Kidney capillary endothelial cell (primary cell): Measurements from ENCODE around the gene PDE6B.
"Not testable (repeated sequence)": the region's sequence is repeated elsewhere in the genome, so short reads cannot be mapped to it uniquely, and the experiment has no call there.

ENCODE experiments used
- DNase-seq: peaks from one replicate; pipeline ENCODE4 v3.0.0-alpha.2; 2018; ENCODE audit warnings: low spot score

Gene PDE6B

DNA sequence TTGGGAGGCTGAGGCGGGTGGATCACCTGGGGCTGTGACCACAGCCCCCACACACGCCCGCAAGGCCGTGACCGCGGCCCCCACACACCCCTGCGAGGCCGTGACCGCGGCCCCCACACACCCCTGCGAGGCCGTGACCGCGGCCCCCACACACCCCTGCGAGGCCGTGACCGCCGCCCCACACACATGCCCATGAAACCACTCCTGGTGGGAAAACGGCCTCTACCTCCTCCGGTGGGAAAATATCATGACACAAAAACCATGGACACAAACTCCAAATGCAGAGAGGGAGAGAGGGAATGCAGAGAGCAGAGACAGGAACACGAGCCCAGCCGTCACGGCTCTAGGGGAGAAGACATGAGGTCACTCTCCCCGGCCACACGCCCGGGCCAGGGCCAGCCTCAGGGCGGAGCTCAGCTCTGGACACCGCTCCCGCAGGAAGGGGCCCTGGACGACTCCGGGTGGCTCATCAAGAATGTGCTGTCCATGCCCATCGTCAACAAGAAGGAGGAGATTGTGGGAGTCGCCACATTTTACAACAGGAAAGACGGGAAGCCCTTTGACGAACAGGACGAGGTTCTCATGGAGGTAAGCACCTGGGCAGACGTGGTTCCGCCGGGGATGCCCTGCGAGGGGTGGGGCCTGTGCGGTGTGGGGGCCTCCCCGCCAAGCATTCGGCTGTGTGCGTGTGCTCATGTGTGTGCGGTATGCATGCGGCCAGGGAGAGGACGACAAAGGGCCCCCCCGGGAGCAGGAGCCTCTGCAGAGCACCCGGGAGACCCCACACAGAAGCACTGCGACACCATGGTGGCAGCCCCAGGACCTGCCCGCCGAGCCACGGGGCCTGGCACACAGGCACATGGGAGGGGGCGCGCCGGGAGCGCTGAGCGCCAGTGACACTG is 31.3 kb downstream of the PDE6B start:
- no peak for DNase-seq

DNA sequence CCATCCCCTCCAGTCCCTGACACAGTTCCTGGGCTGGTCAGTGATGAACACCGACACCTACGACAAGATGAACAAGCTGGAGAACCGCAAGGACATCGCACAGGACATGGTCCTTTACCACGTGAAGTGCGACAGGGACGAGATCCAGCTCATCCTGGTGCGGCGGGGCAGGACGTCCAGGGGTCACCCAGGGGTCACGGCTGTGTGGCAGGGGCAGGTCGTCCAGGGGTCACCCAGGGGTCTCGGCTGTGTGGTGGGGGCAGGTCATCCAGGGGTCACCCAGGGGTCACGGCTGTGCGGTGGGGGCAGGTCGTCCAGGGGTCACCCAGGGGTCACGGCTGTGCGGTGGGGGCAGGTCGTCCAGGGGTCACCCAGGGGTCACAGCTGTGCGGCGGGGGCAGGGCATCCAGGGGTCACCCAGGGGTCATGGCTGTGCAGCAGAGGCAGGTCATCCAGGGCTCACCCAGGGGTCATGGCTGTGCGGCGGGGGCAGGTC is 32.0 kb downstream of the PDE6B start:
- DNase-seq: no peak

DNA sequence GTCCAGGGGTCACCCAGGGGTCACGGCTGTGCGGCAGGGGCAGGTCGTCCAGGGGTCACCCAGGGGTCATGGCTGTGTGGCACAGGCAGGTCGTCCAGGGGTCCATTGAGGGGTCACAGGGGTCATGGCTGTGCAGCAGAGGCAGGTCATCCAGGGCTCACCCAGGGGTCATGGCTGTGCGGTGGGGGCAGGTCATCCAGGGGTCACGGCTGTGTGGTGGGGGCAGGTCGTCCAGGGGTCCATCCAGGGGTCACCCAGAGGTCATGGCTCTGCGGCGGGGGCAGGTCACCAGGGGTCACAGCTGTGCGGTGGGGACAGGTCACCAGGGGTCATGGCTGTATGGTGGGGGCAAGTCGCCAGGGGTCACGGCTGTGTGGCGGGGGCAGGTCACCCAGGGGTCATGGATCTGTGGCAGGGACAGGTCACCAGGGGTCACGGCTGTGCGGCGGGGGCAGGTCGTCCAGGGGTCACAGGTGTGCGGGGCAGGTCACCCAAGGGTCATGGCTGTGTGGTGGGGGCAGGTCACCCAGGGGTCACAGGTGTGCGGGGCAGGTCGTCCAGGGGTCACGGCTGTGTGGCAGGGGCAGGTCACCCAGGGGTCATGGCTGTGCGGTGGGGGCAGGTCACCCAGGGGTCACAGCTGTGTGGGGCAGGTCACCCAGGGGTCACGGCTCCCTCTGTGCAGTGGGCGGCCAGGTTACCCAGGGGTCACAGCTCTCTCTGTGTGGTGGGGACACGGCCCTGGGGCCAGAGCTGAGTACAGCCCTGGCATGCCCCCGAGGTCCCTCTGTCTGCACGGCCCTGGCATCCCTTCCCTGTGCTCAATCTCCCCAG is 32.7 kb downstream of the PDE6B start:
- no peak for DNase-seq

DNA sequence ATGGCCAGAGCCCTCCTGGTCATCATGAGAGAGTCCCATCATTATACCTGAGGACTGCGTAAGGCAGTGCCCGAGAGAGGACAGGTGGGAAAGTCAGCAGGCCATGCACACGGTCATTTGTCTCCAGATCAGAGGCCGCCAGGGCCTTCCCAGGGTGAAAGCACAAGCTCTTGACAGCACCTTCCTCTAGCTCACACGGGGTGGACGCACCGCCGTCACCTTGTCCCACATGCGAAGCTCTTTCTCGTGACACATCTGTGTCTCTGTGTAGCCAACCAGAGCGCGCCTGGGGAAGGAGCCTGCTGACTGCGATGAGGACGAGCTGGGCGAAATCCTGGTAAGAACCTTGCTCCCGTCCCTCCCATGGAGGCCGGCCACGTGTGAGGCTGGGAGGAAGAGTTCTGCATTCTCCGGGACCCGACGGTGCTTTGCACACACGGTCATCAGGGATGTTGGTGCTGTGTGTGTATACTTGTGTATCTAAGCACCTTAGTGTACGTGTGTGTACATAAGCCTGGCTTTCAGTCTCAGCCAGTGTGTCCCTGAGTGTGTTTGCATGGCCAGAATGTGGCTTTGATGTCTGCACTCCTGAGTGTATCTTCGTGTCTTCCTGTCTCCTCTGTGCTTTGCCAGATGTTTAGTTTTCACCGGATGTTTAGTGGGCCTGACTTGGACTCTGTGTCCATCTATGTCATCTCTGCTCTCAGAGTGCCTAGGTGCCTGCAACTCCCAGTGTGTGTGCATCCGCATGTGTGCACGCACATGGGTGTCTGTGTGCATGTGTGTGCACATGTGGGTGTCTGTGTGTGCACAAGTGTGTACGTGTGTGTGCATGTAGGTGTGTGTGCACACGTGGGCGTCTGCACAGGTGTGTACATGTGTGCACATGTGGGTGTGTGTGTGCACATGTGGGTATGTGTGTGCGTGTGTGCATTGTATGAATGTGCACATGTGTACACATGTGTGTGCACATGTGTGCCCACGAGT is 33.6 kb downstream of the PDE6B start:
- DNase-seq: no peak

DNA sequence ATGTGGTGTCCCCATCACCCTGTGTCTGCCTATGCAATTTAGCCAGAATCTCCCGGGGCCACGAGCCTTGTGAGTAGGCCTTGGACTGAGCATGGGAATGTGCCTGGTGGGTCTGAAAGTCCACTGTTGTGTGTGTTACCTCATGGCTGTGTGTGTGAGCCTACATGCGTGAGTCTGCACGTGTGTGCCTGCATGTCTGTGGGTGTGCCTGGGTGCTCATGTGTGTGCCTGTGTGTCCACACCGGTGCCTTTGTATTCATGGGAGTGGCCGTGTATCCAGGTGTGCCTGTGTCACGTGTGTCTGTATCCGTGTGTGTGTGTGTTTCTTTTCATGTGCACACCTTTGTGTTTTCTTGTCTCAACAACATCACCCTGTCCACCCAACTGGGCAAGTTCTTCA is 34.5 kb downstream of the PDE6B start:
- no peak for DNase-seq

DNA sequence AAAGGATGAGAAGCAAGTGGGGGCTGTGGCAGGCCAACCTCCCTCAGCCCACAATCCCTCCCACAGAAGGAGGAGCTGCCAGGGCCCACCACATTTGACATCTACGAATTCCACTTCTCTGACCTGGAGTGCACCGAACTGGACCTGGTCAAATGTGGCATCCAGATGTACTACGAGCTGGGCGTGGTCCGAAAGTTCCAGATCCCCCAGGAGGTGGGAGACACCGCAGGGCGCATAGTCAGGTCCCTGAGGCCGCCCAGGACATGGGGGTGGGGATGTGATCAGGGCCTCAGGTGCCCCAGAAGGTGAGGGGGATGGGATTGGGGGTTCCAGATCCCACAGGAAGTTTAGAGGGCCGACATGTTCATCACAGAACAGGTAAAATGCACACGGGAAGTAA is 35.0 kb downstream of the PDE6B start:
- no peak for DNase-seq

DNA sequence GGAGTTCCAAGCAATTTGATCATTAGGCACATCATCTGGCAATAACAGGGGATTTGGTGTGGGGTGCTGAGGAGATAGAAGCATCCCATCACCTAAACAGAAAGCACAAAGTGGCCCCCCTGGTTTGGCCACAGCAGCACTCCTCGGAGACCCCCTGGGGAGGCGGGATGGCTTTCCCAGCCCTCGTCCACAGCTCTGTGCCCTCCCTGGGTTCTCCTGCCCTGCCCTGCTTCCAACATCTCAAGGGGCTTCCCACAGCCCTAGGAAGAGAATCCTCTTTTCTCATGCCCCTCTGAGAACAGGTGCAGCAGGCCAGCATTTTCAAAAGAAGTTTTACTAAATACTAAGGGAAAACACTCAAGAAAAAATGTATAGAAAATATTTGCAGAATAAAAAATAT is 35.9 kb downstream of the PDE6B start:
- DNase-seq: no peak

DNA sequence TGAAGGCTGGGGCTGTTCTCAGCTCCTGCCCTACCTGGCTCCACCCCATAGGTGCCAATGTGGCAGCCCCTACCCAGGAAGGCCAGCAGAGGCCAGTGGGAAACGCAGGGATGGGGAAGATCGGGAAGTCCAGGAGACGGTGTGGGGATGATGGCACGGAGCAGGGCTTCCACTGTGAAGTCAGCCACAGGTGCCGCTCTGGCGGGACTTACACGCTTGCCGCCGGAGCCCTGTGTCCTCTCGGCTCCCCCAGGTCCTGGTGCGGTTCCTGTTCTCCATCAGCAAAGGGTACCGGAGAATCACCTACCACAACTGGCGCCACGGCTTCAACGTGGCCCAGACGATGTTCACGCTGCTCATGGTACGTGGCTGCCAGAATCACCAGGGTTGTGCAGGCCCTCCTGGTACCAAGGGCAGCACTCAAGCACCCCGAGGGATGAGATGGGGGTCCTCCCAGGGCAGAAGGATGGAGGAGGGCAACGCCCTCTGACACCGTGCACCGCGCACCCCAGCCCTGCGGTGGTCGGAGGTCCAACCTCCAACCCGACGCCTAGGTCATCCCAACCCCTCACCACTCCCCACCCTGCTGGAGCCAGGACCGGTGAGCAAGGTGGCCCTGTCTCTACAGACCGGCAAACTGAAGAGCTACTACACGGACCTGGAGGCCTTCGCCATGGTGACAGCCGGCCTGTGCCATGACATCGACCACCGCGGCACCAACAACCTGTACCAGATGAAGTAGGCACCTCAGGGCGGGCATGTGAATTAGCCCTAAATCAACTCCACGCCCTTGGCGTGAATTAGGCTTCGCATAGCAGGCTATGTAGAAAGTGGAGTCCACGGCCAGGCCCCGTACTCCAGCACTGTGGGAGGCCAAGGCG is 36.7 kb downstream of the PDE6B start:
- DNase-seq: no peak

DNA sequence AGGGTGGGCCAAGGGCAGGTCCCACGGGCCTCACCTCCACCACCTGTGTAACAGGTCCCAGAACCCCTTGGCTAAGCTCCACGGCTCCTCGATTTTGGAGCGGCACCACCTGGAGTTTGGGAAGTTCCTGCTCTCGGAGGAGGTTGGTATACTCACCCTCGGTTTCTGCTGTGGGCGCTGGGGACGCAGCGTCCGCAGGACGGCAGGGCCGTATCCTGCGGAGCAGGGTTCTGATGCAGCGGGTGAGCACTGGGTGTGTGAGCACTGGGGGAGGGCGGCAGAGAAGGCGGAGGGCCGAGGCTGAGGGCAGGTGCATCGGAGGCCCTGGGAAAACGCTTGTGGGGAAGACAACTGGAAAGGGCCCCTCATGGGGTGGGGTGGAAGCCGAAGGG is 37.7 kb downstream of the PDE6B start:
- no peak for DNase-seq

DNA sequence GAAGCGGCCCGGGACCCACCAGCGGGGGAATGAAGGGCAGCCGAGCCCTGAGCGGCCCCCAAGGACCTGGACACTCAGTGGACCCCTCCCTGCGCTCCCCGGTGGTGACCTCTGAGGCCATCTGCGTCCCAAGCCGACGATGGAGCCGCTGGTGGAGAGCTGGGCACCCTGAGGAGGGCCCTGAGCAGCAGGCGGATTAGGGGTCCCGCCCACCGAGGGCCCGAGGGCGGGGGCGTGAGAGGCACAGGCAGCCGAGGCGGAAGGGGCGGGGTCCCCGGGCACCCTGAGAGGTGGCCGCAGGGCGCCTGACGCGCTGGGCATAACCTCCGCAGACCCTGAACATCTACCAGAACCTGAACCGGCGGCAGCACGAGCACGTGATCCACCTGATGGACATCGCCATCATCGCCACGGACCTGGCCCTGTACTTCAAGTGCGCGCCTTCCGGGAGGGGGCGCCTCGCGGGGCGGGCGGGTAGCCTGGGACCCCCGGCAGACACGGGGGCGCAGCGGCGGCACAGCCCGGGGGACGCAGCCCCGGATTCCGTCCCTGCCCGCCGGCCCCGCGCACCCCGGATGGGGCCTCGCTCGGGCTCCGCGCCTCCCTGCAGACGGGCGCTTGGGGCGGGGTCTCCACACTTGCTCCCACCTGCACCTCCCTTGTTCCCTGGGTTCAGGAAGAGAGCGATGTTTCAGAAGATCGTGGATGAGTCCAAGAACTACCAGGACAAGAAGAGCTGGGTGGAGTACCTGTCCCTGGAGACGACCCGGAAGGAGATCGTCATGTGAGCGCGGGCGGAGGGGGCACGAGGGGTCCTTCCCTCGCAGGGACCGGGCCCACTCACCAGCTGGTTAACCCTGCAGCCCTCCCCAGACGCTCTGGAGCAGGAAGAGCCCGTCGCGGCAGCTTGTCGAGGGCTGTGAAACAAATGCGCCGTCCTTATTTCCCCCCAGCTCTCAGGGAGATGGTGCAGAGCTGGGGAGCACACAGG is 38.4 kb downstream of the PDE6B start:
- no peak for DNase-seq

DNA sequence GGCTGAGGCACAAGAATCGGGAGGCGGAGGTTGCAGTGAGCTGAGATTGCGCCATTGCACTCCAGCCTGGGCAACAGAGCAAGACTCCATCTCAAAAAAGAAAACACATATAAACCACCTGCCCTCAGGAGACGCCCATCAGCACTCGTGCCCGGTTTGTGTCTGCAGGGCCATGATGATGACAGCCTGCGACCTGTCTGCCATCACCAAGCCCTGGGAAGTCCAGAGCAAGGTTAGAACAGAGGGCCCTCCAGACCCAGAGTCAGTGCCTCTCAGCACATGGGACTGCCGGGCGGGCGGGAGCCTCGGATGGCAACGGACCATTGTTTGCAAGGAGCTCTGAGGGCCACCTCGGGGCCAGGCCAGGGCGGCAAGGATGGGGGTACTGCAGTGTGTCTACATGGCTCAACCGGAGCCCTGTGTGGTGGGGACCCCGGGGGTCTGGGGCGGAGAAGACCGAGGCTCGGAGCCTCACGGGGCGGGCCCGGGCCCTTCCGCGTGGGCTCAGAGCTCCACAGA is 39.4 kb downstream of the PDE6B start:
- no peak for DNase-seq

DNA sequence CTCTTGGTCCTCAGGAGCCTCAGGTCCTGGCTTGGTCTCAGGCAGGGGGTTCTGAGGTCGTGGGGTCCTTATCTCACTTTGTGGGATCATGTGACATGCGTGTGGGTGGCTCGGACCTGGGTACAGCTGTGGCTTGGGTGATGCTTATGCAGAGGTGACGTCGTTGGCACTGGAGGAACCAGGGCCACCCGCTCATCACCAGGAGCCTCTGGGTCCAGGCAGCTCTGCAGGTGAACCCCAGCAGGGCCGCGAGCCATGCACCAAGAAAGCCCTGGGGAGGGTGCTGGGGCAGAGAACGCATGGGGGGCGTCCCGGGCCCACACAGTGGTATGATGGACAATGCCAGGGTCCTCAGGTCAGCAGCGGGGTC is 40.0 kb downstream of the PDE6B start:
- DNase-seq: no peak

DNA sequence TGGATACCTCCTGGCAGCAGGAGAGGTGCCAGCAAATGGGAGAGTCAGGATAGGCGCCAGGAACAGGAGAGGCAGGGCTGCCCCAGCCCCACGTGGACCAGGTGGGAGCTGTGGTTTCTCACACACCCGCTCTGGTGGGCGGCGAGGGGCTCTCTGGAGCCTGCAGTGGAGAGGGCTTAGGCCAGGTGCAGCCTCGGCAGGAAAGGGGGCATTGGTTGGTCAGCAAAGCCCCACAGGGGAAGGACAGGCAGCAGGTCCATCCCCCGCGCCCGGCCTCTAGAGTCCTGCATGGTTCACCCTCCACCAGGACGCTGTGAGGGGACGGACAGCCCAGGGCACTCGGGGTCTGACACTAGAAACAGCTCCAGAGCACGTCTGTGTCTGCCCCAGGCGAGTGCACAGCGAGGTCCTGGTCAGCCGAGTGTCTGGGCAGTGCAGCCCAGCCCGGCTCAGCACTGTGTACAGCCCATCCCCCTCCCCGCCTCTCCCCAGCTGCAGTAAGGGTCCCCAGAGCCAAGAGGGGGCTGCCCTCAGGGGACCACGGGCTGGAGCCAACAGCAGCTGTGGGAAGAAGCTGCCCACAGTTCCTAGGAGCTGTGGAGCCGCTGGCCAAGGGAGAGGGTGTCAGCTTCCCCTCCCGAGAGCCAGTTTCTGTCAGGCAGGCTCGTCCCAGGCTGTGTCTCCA is 40.5 kb downstream of the PDE6B start:
- DNase-seq: no peak

DNA sequence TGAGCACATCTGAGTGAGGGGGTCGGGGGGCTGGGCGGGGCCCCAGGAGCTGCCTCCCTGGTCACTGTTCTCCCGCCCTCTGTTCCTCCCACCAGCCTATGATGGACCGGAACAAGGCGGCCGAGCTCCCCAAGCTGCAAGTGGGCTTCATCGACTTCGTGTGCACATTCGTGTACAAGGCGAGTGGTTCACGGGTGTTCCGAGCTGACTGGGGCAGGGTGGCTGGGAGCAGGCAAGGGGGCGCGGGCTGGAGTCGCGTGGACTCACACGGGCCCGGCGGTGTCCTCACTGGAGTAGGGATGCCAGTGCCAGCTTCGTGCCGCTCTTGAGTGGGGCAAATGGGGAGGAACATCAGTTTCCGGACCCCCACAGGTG is 41.0 kb downstream of the PDE6B start:
- DNase-seq: no peak

DNA sequence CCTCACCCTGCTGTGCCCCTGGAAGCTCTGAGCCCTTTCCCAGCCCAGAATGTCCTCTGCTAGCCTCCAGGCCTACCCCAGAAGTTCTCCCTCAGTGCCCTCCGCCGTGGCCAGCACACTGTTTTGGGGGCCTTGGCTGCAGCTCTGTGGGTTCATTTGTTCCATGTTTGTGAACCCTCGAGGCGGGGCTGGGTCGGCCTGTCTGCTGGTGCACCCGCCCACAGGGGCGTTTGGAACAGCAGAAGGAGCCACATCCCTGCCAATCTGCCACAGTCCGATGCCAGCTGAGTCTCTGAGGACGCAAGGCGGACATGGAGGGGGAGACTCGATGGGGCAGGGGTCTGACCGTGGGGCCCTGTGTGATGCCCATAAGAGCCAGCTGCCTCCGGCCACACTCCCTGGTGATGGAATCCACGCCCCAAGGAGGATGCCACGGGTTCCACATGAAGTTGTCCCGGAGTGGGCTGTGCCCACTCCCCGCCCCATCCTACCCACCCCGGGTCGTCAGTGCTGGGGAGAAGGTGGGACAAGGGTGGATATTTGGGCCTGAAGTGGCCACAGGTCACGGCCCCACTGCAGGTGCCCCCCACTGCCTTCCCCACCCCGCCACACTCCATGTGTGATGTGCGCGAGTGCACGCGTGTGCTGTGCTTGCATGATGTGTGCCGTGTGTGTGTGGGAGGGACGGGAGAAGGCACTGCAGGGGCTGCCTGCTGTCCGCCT is 41.6 kb downstream of the PDE6B start:
- DNase-seq: no peak

DNA sequence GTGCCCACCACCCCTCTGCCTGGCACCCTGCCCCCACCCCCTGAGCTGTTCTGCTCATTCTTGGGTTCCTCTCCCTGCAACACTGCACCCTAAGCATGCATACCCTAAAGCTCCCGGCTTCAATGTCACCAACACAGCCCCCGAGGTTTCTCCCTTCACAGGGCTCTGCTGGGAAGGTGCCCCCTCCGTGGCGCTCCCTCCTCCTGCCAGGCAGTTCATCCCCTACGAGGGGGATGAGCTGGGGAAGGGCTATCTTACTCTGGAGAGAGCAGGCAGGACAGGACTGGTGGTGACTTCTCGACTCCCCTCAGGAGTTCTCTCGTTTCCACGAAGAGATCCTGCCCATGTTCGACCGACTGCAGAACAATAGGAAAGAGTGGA is 42.2 kb downstream of the PDE6B start:
- no peak for DNase-seq

DNA sequence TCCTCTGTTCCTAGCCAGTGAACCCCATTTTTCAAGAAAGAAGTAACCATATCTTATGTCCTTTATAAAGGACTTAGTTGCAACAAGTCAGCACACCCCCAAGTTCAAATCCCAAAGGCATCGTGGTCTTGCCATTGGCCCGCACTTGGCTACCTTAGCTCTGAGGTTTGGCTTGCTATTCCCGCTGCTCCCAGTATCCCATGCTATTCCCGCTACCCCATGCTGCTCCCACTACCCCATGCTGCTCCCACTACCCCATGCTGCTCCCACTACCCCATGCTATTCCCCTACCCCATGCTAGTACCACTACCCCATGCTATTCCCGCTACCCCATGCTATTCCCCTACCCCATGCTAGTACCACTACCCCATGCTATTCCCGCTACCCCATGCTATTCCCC is 42.8 kb downstream of the PDE6B start:
- not testable (repeated sequence) for DNase-seq
